Choroid plexus epithelial cell (primary cell): ENCODE results near the gene OXCT2.

ENCODE experiments used
- DNase-seq: peaks from one replicate; pipeline ENCODE4 v3.0.0-alpha.2; 2010; ENCODE audit warnings: low read depth
- H3K4me3 ChIP-seq: 2 replicates; pipeline ENCODE4 v1.5.1; 2011; ENCODE audit warnings: low read depth, mild to moderate bottlenecking, control low read depth, low read length, moderate library complexity
- TF ChIP-seq, protein P1 (sequence below): conservative IDR thresholded peaks from 2 replicates; pipeline ENCODE4 v1.5.1; 2011; ENCODE audit warnings: low read depth, mild to moderate bottlenecking, control low read depth, inconsistent platforms, low read length, moderate library complexity

Gene OXCT2

DNA sequence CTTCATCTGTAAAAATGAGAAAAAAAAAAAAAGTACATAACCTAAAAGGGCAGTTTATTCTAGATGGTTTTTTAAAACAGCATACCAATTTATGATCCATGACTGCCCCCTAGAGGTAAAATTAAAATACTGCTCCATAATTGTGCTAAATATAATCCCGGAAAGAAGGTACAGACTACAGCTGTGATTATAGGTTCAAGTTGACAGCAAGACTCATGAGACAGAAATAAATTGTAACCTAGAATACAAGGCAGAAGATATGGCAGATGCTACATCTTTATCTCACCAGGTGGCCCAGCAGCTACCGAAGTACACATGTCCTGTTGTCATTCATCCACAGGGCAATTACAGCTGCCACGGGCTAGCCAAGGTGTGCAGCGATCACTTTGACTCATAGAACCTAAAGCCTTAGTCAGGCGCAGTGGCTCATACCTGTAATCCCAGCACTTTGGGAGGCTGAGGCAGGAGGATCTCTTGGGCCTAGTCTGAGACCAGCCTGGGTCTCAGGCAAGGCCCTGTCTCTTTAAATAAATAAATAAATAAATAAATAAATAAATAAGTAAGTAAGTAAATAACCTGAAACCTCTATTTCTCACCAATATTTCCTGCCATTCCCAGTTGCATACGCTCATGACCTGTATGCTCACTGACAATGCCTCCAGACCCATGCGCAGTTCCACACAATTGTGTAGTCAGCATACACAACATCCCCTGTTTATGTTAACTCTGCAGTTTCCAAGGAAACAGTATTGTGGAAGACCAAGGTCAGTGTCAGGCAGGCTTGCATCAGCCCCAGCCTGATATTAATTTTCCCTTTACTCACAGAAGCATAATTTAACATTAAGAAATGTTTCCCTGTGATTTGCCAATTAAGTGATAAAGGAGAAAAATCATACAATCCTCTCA lies 50.8 kb downstream of the OXCT2 start:
- TF ChIP-seq, protein P1, sequence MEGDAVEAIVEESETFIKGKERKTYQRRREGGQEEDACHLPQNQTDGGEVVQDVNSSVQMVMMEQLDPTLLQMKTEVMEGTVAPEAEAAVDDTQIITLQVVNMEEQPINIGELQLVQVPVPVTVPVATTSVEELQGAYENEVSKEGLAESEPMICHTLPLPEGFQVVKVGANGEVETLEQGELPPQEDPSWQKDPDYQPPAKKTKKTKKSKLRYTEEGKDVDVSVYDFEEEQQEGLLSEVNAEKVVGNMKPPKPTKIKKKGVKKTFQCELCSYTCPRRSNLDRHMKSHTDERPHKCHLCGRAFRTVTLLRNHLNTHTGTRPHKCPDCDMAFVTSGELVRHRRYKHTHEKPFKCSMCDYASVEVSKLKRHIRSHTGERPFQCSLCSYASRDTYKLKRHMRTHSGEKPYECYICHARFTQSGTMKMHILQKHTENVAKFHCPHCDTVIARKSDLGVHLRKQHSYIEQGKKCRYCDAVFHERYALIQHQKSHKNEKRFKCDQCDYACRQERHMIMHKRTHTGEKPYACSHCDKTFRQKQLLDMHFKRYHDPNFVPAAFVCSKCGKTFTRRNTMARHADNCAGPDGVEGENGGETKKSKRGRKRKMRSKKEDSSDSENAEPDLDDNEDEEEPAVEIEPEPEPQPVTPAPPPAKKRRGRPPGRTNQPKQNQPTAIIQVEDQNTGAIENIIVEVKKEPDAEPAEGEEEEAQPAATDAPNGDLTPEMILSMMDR = peak; percentile 53
- DNase-seq = peak; percentile 82

More for the DNA sequence above, 50.8 kb downstream of the OXCT2 start:
- H3K4me3 ChIP-seq = no peak overlapping the region
